Activated naive CD8-positive, alpha-beta T cell treated with anti-CD3 and anti-CD28 coated beads, Interleukin-2, amount 10 ng/mL, durations not matched to agents 7 days and 5 days (primary cell): ENCODE measurements around the gene MAST3. TPM values are rescaled to one million over a fixed set of nuclear protein-coding genes. Genes with fewer than 3 reads are reported as not detected.

ENCODE experiments used
- ATAC-seq: fragments of 150-1000 bp; cut with Tn5 transposase; one replicate; pipeline ENCODE4 v1.10.0; 2021; ENCODE audit warnings: low read depth, moderate library complexity
- POLR2A ChIA-PET: fragments of 350-600 bp; sonication (Branson Sonifier 250); formaldehyde crosslinking; loops from one replicate; lab custom pipeline; 2021; ENCODE audit warnings: antibody characterized with exemption; lab: Charles Lee
- DNase-seq: peaks from one replicate; pipeline ENCODE4 v3.0.0; 2021
- H3K27ac Mint-ChIP-seq: one replicate; pipeline ENCODE4 v1.8.0; 2022; ENCODE audit warnings: mild to moderate bottlenecking, mixed read lengths
- H3K27me3 Mint-ChIP-seq: one replicate; pipeline ENCODE4 v1.8.0; 2022; ENCODE audit warnings: mild to moderate bottlenecking, moderate library complexity, mixed read lengths
- H3K36me3 Mint-ChIP-seq: one replicate; pipeline ENCODE4 v1.8.0; 2021; ENCODE audit warnings: mild to moderate bottlenecking, mixed read lengths
- H3K4me1 Mint-ChIP-seq: one replicate; pipeline ENCODE4 v1.8.0; 2021; ENCODE audit warnings: mixed read lengths
- H3K4me3 Mint-ChIP-seq: one replicate; pipeline ENCODE4 v1.8.0; 2022; ENCODE audit warnings: mild to moderate bottlenecking, moderate library complexity, mixed read lengths
- H3K9me3 Mint-ChIP-seq: one replicate; pipeline ENCODE4 v1.8.0; 2021; ENCODE audit warnings: mixed read lengths
- total RNA-seq, 2 experiments: library from RNA; stranded (reverse); gene quantifications; one replicate each; pipeline ENCODE4 v1.2.3, GENCODE V29; 2021

The MAST3 gene
- total RNA-seq, 2 experiments from 2014 or later = 36.7 to 38.3 TPM

DNA sequence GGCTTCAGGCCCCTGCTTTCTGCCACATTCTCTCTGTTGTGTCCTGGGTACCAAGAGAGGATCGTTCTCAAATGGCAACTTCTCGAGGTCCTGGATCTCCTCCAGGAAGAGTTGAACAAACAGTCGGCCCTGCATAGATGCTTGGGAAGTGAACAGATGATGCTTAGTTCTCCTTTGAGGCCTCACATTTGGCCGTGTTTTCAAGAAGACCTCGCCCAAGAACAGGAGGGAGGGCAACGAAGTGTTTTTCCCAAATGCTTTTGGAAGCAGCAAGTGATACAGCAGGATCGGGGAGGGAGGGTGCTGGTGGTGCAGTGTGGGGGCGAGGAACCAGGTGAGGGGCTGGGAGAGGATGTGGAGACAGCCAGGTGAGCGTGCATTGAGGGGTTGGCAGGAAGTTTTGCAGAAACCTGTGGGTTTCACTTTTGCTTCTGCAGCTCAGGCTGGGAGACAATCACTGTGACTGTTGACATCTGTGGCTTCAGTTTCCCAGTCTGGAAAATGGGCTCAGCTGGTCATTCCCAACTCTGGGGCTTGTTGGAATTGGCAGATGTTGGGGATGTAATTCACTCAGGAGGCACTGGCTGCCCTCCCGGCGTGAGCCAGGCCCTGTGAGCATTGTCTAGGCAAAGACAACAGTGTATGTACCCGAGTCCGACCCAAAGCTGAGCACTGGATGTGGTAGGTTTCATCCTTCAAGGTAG, 21.6 kb downstream of the MAST3 start:
- ATAC-seq = peak; percentile 55
- POLR2A ChIA-PET = interaction anchor here (0.6 to 3.7 kb wide), 14 partner anchors 9 to 163 kb away, joined by 3 to 29 read pairs (median 3); partner anchors contain the start of genes IL12RB1, JUND, MAST3 and PIK3R2
- H3K4me3 Mint-ChIP-seq = peak overlapping the region; percentile 88
- no peaks in the 10 kb centered on the region for H3K27me3 Mint-ChIP-seq
- peaks cover 26% of the 10 kb centered on the region for H3K4me1 Mint-ChIP-seq
- H3K36me3 Mint-ChIP-seq = peaks cover 8% of the 10 kb centered on the region
- DNase-seq = peak; percentile 60
- H3K9me3 Mint-ChIP-seq = no peaks in the 10 kb centered on the region
- H3K27ac Mint-ChIP-seq = peak overlapping the region; percentile 97

DNA sequence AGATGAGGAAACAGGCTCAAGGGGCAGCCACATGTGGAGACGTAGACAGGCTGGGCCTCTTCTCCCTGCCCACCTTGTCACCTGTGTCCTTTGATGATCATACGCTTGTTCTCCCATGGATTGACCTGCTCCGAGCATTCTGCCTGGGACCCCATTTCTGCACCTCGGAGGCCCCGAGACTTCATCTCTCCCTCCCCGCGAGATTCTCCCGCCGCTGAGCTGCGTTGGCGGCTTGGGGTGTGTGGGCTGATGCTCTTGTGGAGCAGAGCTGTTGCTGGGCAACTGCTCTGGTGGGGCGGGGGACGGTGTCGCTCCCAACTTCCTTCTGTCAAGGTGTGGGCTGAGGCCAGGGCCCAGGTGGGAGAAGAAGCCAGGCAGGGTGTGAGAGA, 22.1 kb downstream of the MAST3 start:
- peaks cover 10% of the 10 kb centered on the region for H3K36me3 Mint-ChIP-seq
- H3K27me3 Mint-ChIP-seq = no peaks in the 10 kb centered on the region
- peak; percentile 70 for DNase-seq
- ATAC-seq = peak; percentile 55
- peak overlapping the region; percentile 88 for H3K4me3 Mint-ChIP-seq
- peaks cover 26% of the 10 kb centered on the region for H3K4me1 Mint-ChIP-seq
- H3K9me3 Mint-ChIP-seq = no peaks in the 10 kb centered on the region
- peak overlapping the region; percentile 97 for H3K27ac Mint-ChIP-seq
- POLR2A ChIA-PET = interaction anchor here (0.6 to 3.7 kb wide), 13 partner anchors 8 to 185 kb away, joined by 3 to 29 read pairs (median 3); partner anchors contain the start of genes IL12RB1, JUND, MAST3 and PIK3R2

DNA sequence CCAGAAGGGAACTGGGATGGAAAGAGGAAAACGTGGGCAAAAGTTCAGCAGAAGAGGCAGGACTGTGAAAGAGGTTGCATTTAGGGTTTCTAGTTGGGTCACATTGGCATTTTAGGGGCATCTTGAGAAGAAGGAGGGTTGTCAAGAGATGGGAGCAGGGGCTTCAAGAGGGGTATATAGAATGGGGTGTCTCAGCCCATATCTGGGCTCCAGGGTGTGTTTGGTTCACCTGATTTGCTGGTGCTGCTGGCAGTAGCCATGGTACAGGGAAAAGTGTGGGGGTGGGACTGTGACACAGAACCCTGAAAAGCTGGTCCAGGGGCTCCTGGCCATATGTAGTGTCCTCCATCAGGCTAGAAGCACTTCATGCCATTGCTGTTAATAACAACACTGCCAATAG, 22.5 kb downstream of the MAST3 start:
- DNase-seq (no peak), ATAC-seq (no peak)
- peaks cover 10% of the 10 kb centered on the region for H3K36me3 Mint-ChIP-seq
- peak overlapping the region; percentile 97 for H3K27ac Mint-ChIP-seq
- POLR2A ChIA-PET = interaction anchor here (0.7 to 3.7 kb wide), 11 partner anchors 8 to 184 kb away, joined by 3 to 29 read pairs (median 3); partner anchors contain the start of genes IL12RB1, JUND, MAST3 and PIK3R2
- H3K4me1 Mint-ChIP-seq = peaks cover 26% of the 10 kb centered on the region
- no peaks in the 10 kb centered on the region for H3K9me3 Mint-ChIP-seq
- peak overlapping the region; percentile 88 for H3K4me3 Mint-ChIP-seq
- H3K27me3 Mint-ChIP-seq = no peaks in the 10 kb centered on the region

DNA sequence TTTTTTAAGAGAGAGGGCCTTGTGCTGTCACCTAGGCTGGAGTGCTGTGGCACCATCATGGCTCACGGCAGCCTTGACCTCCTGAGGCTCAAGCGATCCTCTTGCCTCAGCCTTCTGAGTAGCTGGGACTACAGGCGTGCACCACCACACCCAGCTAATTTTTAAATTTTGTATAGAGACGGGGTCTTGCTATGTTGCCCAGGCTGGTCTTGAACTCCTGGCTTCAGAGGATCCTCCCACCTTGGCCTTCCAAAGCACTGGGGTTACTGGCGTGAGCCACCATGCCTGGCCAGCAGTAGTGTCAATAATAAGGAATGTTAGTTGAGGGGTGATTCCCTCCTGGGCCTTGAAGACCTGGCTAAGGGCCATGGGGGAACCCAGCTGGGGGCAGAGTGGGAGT, 23.6 kb downstream of the MAST3 start:
- no peak for ATAC-seq
- H3K27ac Mint-ChIP-seq = no peak overlapping the region
- peaks cover 10% of the 10 kb centered on the region for H3K36me3 Mint-ChIP-seq
- H3K9me3 Mint-ChIP-seq = no peaks in the 10 kb centered on the region
- no peak overlapping the region for H3K4me3 Mint-ChIP-seq
- no peak for DNase-seq
- H3K27me3 Mint-ChIP-seq = no peaks in the 10 kb centered on the region
- POLR2A ChIA-PET = interaction anchor here (0.6 kb wide), 1 partner anchor 50 kb away, joined by 5 read pairs; no protein-coding TSS in a partner anchor
- H3K4me1 Mint-ChIP-seq = peaks cover 23% of the 10 kb centered on the region

DNA sequence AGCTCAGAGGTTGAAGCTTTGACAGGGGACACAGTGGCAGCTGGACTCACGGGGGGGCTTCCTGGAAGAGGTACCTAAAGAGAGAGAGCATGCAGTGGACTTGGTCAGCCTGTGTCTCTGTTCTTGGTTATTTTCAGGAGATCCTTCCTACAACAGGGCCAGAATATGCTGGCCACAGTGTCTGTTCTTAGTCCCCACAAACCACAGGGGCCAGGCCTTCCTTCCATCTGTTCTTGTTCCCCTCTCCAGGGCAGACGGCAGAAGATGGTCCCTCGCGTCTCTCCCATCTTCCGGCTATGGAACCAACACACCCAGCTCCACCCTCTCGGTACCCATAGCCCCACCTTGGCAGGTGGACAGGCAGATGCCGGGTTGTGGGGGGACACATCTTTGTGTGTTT, 24.8 kb downstream of the MAST3 start:
- DNase-seq = no peak
- no peaks in the 10 kb centered on the region for H3K9me3 Mint-ChIP-seq
- H3K27ac Mint-ChIP-seq = no peak overlapping the region
- H3K27me3 Mint-ChIP-seq = no peaks in the 10 kb centered on the region
- peaks cover 12% of the 10 kb centered on the region for H3K36me3 Mint-ChIP-seq
- no peak overlapping the region for H3K4me3 Mint-ChIP-seq
- no peak for ATAC-seq
- POLR2A ChIA-PET = no interaction called here
- peaks cover 20% of the 10 kb centered on the region for H3K4me1 Mint-ChIP-seq

DNA sequence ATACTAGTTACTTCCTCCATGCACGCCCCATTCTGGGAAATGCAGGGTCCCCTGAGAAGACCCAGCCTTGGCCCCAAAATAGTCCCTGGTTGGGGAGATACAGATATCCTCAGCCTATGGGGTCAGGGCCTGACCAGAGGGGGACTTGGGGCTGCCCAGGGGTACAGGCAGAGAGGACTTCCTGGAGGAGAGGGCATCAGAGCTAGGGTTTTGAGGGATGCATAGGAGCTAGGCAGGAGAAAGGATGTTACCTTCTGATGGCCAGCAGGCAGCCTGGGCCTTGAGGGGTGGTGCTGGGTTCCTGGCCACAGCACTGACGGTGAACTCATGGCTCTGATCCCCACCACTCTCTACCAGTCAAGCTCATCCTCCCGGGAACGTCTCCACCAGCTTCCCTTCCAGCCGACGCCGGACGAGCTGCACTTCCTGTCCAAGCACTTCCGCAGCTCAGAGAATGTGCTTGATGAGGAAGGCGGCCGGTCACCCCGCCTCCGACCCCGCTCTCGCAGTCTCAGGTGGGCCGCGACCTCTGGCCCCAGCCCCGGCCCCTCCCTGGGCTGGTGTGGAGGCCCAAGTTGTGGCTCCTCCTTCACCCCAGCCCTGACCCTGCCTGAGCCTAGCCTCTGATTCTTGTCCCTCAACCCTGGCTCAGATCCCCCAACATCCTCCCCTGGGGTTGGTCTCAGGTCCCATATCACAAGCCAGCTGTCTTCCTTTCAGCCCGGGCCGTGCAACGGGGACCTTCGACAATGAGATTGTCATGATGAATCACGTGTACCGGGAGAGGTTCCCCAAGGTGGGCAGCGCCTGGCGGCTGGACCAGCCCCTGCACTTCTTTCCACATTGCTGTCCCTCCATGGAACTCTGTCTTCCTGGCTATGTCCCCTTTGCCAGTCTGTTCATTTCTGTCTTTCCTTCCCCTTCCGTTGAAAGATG, 25.6 kb downstream of the MAST3 start:
- Mint-ChIP-seq H3K9me3 (no peaks in the 10 kb centered on the region), H3K36me3 (peaks cover 12% of the 10 kb centered on the region), H3K27me3 (no peaks in the 10 kb centered on the region), H3K27ac (no peak overlapping the region), H3K4me3 (no peak overlapping the region), H3K4me1 (peaks cover 22% of the 10 kb centered on the region)
- DNase-seq = no peak
- POLR2A ChIA-PET = no interaction called here
- ATAC-seq = no peak

DNA sequence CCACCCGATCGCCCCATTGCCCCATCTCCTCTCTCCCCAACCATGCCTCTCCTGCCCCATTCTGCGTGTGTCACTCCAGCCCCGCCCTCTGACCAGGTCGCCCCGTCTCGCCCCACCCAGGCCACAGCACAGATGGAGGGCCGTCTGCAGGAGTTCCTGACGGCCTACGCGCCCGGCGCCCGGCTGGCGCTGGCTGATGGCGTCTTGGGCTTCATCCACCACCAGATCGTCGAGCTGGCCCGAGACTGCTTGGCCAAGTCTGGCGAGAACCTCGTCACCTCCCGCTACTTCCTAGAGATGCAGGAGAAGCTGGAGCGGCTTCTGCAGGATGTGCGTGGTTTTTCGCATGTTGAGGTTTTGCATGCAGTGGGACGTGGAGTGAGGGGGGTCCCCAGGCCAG, 26.2 kb downstream of the MAST3 start:
- POLR2A ChIA-PET = no interaction called here
- no peak for ATAC-seq
- peaks cover 18% of the 10 kb centered on the region for H3K36me3 Mint-ChIP-seq
- H3K27me3 Mint-ChIP-seq = no peaks in the 10 kb centered on the region
- H3K9me3 Mint-ChIP-seq = no peaks in the 10 kb centered on the region
- H3K4me3 Mint-ChIP-seq = no peak overlapping the region
- H3K4me1 Mint-ChIP-seq = peaks cover 22% of the 10 kb centered on the region
- DNase-seq = no peak
- H3K27ac Mint-ChIP-seq = no peak overlapping the region

DNA sequence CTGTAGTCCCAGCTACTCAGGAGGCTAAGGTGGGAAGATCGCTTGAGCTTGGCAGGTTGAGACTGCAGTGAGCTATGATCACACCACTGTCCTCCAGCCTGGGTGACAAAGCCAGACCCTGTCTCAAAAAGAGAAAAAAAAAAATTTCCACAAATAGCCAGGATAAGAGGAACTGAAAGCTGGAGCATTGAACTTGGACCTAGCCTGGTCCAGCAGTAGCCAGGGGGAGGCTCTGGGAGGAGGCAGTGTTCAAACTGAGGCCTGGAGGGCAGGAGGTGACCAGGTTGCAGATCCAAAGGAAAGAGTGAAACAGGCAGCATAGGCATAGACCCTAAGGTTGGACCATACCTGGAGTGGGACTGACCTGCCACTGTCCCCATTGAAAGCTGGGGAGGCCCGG, 28.5 kb downstream of the MAST3 start:
- DNase-seq (no peak), ATAC-seq (no peak)
- Mint-ChIP-seq H3K27me3 (no peaks in the 10 kb centered on the region), H3K4me1 (peaks cover 7% of the 10 kb centered on the region), H3K4me3 (no peak overlapping the region), H3K36me3 (peaks cover 22% of the 10 kb centered on the region), H3K9me3 (no peaks in the 10 kb centered on the region), H3K27ac (no peak overlapping the region)
- POLR2A ChIA-PET = interaction anchor here (0.6 to 0.7 kb wide), 2 partner anchors 23 to 138 kb away, joined by 3 to 5 read pairs; no protein-coding TSS in a partner anchor

DNA sequence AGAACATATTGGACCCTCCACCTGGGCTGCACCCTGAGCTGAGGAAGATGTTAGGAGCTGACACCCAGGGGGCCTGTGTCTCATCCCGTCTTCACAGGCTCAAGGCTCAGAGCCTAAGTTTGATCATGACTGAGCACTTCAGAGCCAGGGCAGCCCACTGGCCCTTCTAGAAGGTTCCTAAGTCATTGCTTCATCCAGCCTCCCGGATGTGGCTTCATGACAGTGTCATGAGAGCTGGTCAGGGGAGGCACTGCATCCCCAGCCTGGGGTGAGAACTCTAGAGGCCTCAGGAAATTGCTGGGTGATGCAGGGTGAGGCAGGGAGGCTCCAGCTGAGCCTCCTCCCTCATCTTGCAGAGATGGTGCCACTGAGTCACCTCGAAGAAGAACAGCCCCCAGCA, 30.5 kb downstream of the MAST3 start:
- peak overlapping the region; percentile 85 for H3K27ac Mint-ChIP-seq
- no peak for DNase-seq
- H3K27me3 Mint-ChIP-seq = no peaks in the 10 kb centered on the region
- H3K4me3 Mint-ChIP-seq = no peak overlapping the region
- peak; percentile 62 for ATAC-seq
- peaks cover 25% of the 10 kb centered on the region for H3K36me3 Mint-ChIP-seq
- no peaks in the 10 kb centered on the region for H3K9me3 Mint-ChIP-seq
- peaks cover 7% of the 10 kb centered on the region for H3K4me1 Mint-ChIP-seq
- POLR2A ChIA-PET = interaction anchor here (1.0 to 1.8 kb wide), 4 partner anchors 8 to 24 kb away, joined by 3 to 9 read pairs (median 4); partner anchors contain the start of gene PIK3R2

DNA sequence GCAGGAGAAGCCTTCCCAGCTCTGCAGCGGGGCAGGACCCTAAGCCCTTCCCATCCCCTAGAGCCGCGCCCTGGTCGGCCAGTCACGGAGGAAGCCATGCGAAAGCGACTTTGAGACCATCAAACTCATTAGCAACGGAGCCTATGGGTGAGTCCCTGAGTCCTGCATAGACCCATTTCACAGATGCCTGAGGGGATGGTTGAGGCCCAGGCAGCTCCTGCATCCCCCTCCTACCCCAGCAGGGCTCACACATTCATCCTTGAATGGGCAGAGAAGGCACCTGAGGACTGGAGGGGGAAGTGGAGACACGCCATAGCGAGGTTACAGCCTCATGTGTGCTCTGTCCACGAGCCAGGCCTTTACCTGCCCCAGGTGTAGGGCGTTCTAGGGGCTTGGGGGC, 31.2 kb downstream of the MAST3 start:
- peaks cover 25% of the 10 kb centered on the region for H3K36me3 Mint-ChIP-seq
- no peak overlapping the region for H3K4me3 Mint-ChIP-seq
- ATAC-seq (no peak), DNase-seq (no peak)
- POLR2A ChIA-PET = interaction anchor here (1.0 to 1.8 kb wide), 3 partner anchors 9 to 23 kb away, joined by 3 to 9 read pairs (median 4); partner anchors contain the start of gene PIK3R2
- H3K9me3 Mint-ChIP-seq = no peaks in the 10 kb centered on the region
- H3K4me1 Mint-ChIP-seq = peaks cover 7% of the 10 kb centered on the region
- no peak overlapping the region for H3K27ac Mint-ChIP-seq
- no peaks in the 10 kb centered on the region for H3K27me3 Mint-ChIP-seq

DNA sequence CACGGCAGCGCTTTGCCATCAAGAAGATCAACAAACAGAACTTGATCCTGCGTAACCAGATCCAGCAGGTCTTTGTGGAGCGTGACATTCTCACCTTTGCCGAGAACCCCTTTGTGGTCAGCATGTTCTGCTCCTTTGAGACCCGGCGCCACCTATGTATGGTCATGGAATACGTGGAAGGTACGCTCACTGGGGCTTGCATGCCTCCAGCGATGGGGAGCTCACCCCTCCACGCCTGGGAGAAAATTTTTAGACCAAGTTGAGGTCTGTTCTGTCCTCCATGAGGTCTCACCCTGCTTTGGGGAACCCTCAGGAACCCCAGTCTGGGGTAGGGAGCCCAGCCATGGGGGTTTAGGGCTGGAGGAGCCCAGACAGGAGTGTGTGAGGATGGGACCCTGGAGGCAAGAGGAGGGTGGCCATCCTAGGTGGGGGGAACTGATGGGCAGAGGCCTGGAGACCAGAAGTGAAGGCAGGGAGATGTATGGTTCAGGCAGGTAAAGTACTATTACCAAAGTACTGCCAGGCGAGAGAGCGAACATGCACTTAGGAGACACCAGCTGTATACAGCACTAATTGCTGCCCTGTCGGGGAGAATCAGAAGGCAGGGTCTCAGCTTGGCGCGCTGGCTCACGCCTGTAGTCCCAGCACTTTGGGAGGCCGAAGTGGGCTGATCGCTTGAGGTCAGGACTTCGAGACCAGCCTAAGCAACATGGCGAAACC, 33.1 kb downstream of the MAST3 start:
- Mint-ChIP-seq H3K27me3 (no peaks in the 10 kb centered on the region), H3K27ac (no peak overlapping the region), H3K4me3 (no peak overlapping the region), H3K36me3 (peaks cover 26% of the 10 kb centered on the region), H3K4me1 (peaks cover 7% of the 10 kb centered on the region), H3K9me3 (no peaks in the 10 kb centered on the region)
- POLR2A ChIA-PET = interaction anchor here (1.0 kb wide), 1 partner anchor 11 kb away, joined by 3 read pairs; no protein-coding TSS in a partner anchor
- no peak for DNase-seq
- ATAC-seq = no peak

DNA sequence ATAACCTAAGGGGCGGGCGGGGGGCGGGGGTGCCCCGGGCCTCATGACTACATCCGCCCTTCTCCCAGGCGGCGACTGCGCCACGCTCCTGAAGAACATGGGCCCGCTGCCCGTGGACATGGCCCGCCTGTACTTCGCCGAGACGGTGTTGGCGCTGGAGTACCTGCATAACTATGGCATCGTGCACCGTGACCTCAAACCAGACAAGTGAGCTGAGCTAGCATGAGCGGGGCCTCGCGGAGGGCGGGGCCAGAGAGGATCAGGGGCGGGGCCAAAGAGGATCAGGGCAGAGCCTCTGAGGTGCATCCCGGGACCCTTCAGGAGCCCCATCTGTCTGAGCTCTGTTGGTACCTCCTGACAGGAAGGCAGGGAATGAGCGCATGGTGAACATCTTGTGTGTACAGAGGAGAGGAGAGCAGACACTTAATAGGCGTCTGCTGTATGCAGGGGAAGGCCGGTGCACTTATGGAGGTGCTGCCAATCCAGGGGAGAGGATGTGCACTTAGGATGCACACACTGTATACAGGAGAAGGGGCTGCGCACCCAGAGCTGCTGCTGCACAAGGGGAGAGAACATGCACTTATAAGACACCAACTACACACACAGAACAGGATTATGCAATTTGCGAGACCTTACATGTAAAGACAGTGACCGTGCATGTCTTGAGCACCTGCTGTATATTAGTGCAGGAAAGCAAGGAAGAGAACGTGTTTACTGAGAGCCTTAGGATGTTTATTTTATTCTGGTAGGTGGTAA, 34.4 kb downstream of the MAST3 start:
- POLR2A ChIA-PET = no interaction called here
- H3K27me3 Mint-ChIP-seq = no peaks in the 10 kb centered on the region
- no peak overlapping the region for H3K27ac Mint-ChIP-seq
- H3K9me3 Mint-ChIP-seq = no peaks in the 10 kb centered on the region
- DNase-seq = no peak
- ATAC-seq = no peak
- H3K4me1 Mint-ChIP-seq = peaks cover 7% of the 10 kb centered on the region
- no peak overlapping the region for H3K4me3 Mint-ChIP-seq
- H3K36me3 Mint-ChIP-seq = peaks cover 24% of the 10 kb centered on the region
